Gastrocnemius medialis (tissue), 4 donors: ENCODE data around the gene SPRY4.

Experiments
- POLR2A ChIP-seq, 2 donors: fragments of 450-650 bp; IDR thresholded peaks; one replicate each; pipeline ENCODE4 v1.6.1; 2017; ENCODE audit warnings: antibody characterized with exemption in 2 of 2, mild to moderate bottlenecking in 2 of 2, moderate library complexity in 2 of 2
- TF ChIP-seq, protein P1 (sequence below), 5 experiments: fragments of 450-650 bp in 3 of 5; fragments of 200-600 bp in 2 of 5; sonication (generic) in 2 of 5; IDR thresholded peaks in 4 of 5; conservative IDR thresholded peaks in 1 of 5; 1 replicate in 4 of 5; 2 replicates in 1 of 5; pipeline ENCODE4 v1.5.1; 2016 to 2019; ENCODE audit warnings: antibody characterized with exemption in 5 of 5, mild to moderate bottlenecking in 3 of 5, moderate library complexity in 3 of 5

DNA sequence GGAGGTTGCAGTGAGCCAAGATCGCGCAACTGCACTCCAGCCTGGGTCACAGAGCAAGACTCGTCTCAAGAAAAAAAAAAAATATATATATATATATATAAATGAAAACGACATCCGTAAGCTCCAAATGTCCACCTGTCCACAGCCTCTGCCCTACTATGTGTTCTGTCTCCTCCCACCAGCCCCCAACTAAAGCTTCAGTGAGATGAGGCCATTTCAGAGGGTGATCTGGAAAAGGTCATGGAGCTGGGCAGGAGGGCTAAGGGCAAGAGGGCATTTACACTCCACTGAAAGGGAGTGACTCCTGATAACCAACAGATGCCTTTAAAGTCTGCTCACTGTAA, 2.4 kb downstream of the SPRY4 start:
- TF ChIP-seq, protein P1, sequence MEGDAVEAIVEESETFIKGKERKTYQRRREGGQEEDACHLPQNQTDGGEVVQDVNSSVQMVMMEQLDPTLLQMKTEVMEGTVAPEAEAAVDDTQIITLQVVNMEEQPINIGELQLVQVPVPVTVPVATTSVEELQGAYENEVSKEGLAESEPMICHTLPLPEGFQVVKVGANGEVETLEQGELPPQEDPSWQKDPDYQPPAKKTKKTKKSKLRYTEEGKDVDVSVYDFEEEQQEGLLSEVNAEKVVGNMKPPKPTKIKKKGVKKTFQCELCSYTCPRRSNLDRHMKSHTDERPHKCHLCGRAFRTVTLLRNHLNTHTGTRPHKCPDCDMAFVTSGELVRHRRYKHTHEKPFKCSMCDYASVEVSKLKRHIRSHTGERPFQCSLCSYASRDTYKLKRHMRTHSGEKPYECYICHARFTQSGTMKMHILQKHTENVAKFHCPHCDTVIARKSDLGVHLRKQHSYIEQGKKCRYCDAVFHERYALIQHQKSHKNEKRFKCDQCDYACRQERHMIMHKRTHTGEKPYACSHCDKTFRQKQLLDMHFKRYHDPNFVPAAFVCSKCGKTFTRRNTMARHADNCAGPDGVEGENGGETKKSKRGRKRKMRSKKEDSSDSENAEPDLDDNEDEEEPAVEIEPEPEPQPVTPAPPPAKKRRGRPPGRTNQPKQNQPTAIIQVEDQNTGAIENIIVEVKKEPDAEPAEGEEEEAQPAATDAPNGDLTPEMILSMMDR (IDR thresholded peaks at IDR 0.05 in 4 of 5, conservative IDR thresholded peaks at IDR 0.05 in 1 of 5): no peak
- TF ChIP-seq POLR2A (IDR thresholded peaks at IDR 0.05): no peak
